ENCODE results near the gene TMUB1.

DNA sequence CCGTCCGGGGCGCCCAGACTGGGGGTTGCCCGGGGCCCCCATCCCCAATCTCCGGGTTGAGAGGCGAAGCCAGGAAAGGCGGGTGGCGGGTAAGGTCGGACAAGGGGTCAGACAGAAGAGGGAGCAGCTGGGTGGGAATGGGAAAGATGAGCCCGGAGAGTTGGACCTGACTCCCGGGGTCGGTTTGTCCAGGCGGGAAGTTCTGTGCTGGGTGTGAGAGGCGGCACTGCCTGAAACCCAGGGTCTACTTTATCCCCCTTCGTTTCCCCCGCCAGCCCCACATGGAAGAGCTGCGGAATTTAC is 23.2 kb downstream of the TMUB1 start:
- TF ChIP-seq, protein P1, sequence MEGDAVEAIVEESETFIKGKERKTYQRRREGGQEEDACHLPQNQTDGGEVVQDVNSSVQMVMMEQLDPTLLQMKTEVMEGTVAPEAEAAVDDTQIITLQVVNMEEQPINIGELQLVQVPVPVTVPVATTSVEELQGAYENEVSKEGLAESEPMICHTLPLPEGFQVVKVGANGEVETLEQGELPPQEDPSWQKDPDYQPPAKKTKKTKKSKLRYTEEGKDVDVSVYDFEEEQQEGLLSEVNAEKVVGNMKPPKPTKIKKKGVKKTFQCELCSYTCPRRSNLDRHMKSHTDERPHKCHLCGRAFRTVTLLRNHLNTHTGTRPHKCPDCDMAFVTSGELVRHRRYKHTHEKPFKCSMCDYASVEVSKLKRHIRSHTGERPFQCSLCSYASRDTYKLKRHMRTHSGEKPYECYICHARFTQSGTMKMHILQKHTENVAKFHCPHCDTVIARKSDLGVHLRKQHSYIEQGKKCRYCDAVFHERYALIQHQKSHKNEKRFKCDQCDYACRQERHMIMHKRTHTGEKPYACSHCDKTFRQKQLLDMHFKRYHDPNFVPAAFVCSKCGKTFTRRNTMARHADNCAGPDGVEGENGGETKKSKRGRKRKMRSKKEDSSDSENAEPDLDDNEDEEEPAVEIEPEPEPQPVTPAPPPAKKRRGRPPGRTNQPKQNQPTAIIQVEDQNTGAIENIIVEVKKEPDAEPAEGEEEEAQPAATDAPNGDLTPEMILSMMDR (IDR thresholded peaks at IDR 0.05), result peak in 1 of 3 experiments; percentile 5
- TF ChIP-seq POLR2A (IDR thresholded peaks at IDR 0.05) (no peak), POLR2AphosphoS5 (IDR thresholded peaks at IDR 0.05; ENCODE audit: insufficient read depth in 1 of 2, low read depth in 1 of 2) (no peak)
